ENCODE data around the gene CDCA7L.

The CDCA7L gene

DNA sequence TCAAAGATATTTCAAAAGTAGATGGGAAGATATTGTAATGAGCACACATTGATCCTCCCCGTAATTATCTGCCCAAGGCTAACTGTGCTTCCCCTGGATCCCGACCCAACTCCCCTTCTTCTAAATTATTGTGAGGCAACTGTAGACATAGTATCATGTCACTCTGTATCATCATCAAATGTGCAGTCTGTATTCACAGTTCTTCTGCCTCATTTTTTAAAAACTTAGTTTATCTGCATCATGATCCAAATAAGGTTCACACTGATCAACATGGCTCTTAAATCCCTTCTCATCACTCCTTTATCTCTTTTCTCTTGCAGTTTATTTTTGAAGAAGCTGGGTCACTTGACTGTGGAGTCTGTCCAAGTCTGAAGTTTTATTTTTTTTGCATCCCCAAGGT lies 27.5 kb downstream of the CDCA7L start:
- H3K4me1 ChIP-seq (ENCODE audit: insufficient read depth, low read length) = peaks cover 23% of the 10 kb centered on the region
- no peaks in the 10 kb centered on the region for H3K27me3 ChIP-seq (ENCODE audit: insufficient read depth, low read length)
- H3K9ac ChIP-seq (ENCODE audit: low read depth, low read length) = no peak overlapping the region
- no peaks in the 10 kb centered on the region for H3K9me3 ChIP-seq (ENCODE audit: insufficient read depth, low read depth, low read length)
- H3K27ac ChIP-seq (ENCODE audit: low read length) = no peak overlapping the region
- peaks cover 31% of the 10 kb centered on the region for H3K36me3 ChIP-seq (ENCODE audit: insufficient read depth, low read depth, low read length)
- no peak overlapping the region for H3K4me3 ChIP-seq (ENCODE audit: low read length)

DNA sequence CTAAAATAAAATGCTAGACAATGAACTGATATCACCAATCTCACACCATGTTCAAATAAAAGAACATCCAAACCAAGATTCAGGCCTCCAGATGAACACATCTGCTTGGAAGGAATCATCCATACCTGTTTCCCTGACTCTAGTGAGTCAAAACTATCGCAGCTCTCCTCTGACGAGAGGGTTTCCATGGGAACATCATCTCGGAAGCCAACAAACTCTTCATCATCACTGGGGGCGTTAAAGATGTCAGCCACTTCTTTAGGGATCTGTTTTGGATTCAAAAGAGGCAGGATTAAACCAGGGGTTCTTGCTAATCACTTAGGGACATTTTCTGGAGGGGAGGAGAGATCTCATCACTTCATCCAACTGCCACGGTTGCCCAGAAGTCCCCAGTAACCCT lies 29.1 kb downstream of the CDCA7L start:
- H3K4me1 ChIP-seq (ENCODE audit: insufficient read depth, low read length) = peaks cover 12% of the 10 kb centered on the region; the same call in 1 of the 2 replicates
- H3K27me3 ChIP-seq (ENCODE audit: insufficient read depth, low read length) = no peaks in the 10 kb centered on the region
- H3K36me3 ChIP-seq (ENCODE audit: insufficient read depth, low read depth, low read length) = peaks cover 41% of the 10 kb centered on the region
- H3K9ac ChIP-seq (ENCODE audit: low read depth, low read length) = no peak overlapping the region
- H3K27ac ChIP-seq (ENCODE audit: low read length) = no peak overlapping the region
- no peaks in the 10 kb centered on the region for H3K9me3 ChIP-seq (ENCODE audit: insufficient read depth, low read depth, low read length)
- no peak overlapping the region for H3K4me3 ChIP-seq (ENCODE audit: low read length)

- Histone ChIP-seq H3K4me3 (ENCODE audit: low read length) (no peak overlapping the region), H3K36me3 (ENCODE audit: insufficient read depth, low read depth, low read length) (peaks cover 45% of the 10 kb centered on the region), H3K9me3 (ENCODE audit: insufficient read depth, low read depth, low read length) (no peaks in the 10 kb centered on the region), H3K4me1 (ENCODE audit: insufficient read depth, low read length) (peaks cover 8% of the 10 kb centered on the region; the same call in 1 of the 2 replicates), H3K27me3 (ENCODE audit: insufficient read depth, low read length) (no peaks in the 10 kb centered on the region), H3K9ac (ENCODE audit: low read depth, low read length) (no peak overlapping the region), H3K27ac (ENCODE audit: low read length) (no peak overlapping the region)
These were observed 29.5 kb downstream of the CDCA7L start for GRCh38 chr7:21916176-21916575.

DNA sequence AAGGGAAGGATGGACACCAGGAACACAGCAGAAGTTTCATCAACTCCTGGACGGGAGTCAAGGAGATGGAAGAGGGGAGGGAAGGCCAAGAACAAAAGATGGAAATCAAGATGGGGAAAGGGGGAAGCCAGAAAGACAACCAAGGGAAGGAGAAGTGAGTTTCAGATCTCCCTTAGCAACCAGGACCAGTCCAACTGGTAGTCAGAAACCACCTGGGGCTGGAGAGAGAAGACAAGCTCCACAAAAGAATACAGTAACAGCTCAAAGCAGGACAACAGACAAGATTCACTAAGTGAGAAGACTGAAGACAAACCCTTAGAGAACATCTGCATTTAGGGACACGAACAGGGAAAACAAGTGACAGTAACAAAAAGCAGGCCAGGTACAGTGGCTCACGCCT lies 30.6 kb downstream of the CDCA7L start:
- H3K27ac ChIP-seq (ENCODE audit: low read length) = no peak overlapping the region
- no peak overlapping the region for H3K4me3 ChIP-seq (ENCODE audit: low read length)
- H3K27me3 ChIP-seq (ENCODE audit: insufficient read depth, low read length) = no peaks in the 10 kb centered on the region
- H3K4me1 ChIP-seq (ENCODE audit: insufficient read depth, low read length) = peaks cover 3% of the 10 kb centered on the region; the same call in 1 of the 2 replicates
- peaks cover 51% of the 10 kb centered on the region for H3K36me3 ChIP-seq (ENCODE audit: insufficient read depth, low read depth, low read length)
- H3K9me3 ChIP-seq (ENCODE audit: insufficient read depth, low read depth, low read length) = no peaks in the 10 kb centered on the region
- no peak overlapping the region for H3K9ac ChIP-seq (ENCODE audit: low read depth, low read length)

DNA sequence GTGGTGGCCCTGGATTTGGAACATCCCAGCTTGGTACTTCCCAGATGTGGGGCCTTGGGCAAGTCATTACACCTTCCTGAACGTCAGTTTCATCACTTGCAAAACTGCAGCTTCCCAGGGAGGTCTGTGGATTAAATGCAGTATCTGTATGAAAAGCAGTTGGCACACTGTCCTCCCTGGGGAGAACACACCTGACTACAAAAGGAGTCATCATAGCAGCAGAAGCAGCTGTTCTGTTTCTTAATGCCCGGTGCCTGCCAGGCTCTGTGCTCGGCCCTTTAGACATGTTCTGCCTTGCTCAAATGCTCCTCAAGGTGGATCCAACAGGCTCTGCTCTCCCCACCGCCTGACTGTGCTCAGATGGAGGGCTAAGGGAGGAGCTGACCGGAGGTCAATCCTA lies 31.0 kb downstream of the CDCA7L start:
- Histone ChIP-seq H3K36me3 (ENCODE audit: insufficient read depth, low read depth, low read length) (peaks cover 56% of the 10 kb centered on the region), H3K4me3 (ENCODE audit: low read length) (no peak overlapping the region), H3K9me3 (ENCODE audit: insufficient read depth, low read depth, low read length) (no peaks in the 10 kb centered on the region), H3K9ac (ENCODE audit: low read depth, low read length) (no peak overlapping the region), H3K27me3 (ENCODE audit: insufficient read depth, low read length) (no peaks in the 10 kb centered on the region), H3K27ac (ENCODE audit: low read length) (no peak overlapping the region), H3K4me1 (ENCODE audit: insufficient read depth, low read length) (peaks cover 2% of the 10 kb centered on the region; the same call in 1 of the 2 replicates)

- no peak overlapping the region for H3K4me3 ChIP-seq (ENCODE audit: low read length)
- no peaks in the 10 kb centered on the region for H3K9me3 ChIP-seq (ENCODE audit: insufficient read depth, low read depth, low read length)
- H3K9ac ChIP-seq (ENCODE audit: low read depth, low read length) = no peak overlapping the region
- peaks cover 71% of the 10 kb centered on the region for H3K36me3 ChIP-seq (ENCODE audit: insufficient read depth, low read depth, low read length)
- H3K4me1 ChIP-seq (ENCODE audit: insufficient read depth, low read length) = no peaks in the 10 kb centered on the region
- H3K27ac ChIP-seq (ENCODE audit: low read length) = no peak overlapping the region
- H3K27me3 ChIP-seq (ENCODE audit: insufficient read depth, low read length) = no peaks in the 10 kb centered on the region
These were observed 32.5 kb downstream of the CDCA7L start for GRCh38 chr7:21912931-21913780.

DNA sequence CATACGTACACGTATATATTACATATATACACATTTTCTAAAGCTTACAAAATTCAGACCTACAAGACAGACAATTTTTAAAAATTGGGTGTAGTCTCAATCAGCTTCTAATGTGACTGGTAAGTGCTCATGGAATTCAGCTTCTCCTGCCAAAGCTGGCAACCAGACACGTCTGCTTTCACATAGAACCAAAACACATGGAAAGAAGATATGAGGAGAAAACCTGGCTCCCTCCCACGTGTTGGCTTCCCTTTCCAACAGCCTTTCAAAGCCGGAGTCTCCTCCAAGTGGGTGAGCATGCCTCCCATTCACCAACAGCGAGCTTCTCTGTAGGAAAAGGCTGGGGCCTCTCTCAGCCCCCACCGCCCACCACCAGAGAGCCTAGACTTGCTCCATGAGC lies 33.4 kb downstream of the CDCA7L start:
- Histone ChIP-seq H3K27ac (ENCODE audit: low read length) (no peak overlapping the region), H3K4me3 (ENCODE audit: low read length) (no peak overlapping the region), H3K36me3 (ENCODE audit: insufficient read depth, low read depth, low read length) (peaks cover 80% of the 10 kb centered on the region), H3K9ac (ENCODE audit: low read depth, low read length) (no peak overlapping the region), H3K27me3 (ENCODE audit: insufficient read depth, low read length) (no peaks in the 10 kb centered on the region), H3K4me1 (ENCODE audit: insufficient read depth, low read length) (no peaks in the 10 kb centered on the region), H3K9me3 (ENCODE audit: insufficient read depth, low read depth, low read length) (no peaks in the 10 kb centered on the region)

DNA sequence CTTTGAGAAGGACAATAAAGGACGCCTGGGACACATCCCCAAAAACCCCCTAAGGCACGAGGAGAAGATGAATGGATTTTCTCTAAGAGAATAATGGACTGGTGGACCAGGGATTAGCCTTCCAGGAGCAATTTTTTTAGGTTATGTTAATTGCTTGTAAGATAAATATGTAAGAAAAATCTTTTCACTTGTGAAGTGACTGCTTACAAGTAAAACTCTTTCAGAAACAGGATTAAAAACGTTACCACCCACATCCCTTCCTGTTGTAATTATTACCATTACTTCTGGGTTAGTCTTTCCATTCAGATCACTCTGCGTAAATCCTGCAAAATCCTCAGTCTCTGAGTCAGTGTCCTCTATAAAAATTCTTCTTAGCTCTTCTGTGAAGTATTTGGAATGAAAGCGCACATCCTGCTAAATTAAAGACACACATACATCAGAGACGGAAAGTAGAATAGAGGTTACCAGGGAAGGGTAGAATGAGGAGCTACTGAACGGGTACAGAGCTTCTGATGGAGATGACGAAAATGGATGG lies 34.3 kb downstream of the CDCA7L start:
- H3K4me3 ChIP-seq (ENCODE audit: low read length) = no peak overlapping the region
- no peaks in the 10 kb centered on the region for H3K9me3 ChIP-seq (ENCODE audit: insufficient read depth, low read depth, low read length)
- H3K27ac ChIP-seq (ENCODE audit: low read length) = no peak overlapping the region
- no peaks in the 10 kb centered on the region for H3K27me3 ChIP-seq (ENCODE audit: insufficient read depth, low read length)
- H3K4me1 ChIP-seq (ENCODE audit: insufficient read depth, low read length) = no peaks in the 10 kb centered on the region
- no peak overlapping the region for H3K9ac ChIP-seq (ENCODE audit: low read depth, low read length)
- H3K36me3 ChIP-seq (ENCODE audit: insufficient read depth, low read depth, low read length) = peaks cover 85% of the 10 kb centered on the region

DNA sequence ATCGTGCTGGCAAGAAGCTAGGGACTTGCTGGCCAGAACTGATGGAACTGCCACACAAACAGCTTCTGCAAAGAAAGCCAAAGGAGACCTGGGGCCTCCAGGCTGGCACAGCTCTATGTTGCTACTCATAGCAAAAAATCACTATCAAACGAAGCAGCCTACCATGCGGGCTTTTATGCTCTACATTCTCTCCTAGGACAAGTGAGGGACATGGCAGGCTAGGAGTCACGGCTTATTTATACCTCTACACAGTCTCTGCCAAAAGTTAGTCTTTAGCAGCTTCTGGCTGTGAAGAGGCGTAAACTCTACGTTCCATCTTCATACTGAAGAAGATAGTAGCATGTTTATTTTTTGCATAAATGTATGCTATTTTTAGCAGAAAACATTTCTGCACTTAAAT lies 35.4 kb downstream of the CDCA7L start:
- no peaks in the 10 kb centered on the region for H3K9me3 ChIP-seq (ENCODE audit: insufficient read depth, low read depth, low read length)
- H3K4me1 ChIP-seq (ENCODE audit: insufficient read depth, low read length) = no peaks in the 10 kb centered on the region
- no peaks in the 10 kb centered on the region for H3K27me3 ChIP-seq (ENCODE audit: insufficient read depth, low read length)
- H3K36me3 ChIP-seq (ENCODE audit: insufficient read depth, low read depth, low read length) = peaks cover 89% of the 10 kb centered on the region
- H3K4me3 ChIP-seq (ENCODE audit: low read length) = no peak overlapping the region
- no peak overlapping the region for H3K9ac ChIP-seq (ENCODE audit: low read depth, low read length)
- no peak overlapping the region for H3K27ac ChIP-seq (ENCODE audit: low read length)

DNA sequence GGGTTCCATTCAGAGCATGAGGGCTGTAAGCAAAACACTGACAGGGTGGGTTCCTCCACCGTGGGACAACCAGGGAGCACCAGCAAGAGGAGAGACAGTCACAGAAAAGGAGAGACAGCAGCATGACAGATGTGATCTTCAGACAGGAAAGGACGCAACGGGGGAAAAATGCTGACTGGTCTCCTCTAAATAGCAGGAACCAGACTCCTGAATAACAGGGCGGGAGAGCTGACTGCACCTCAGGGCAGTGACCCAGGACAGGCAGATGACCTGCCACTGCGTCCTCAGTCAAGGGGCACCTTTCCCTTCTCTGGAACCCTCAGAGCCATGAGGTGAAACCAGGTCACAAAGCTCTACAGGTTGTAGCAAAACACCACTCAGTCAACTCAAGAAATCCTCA lies 37.0 kb downstream of the CDCA7L start:
- Histone ChIP-seq H3K36me3 (ENCODE audit: insufficient read depth, low read depth, low read length) (peaks cover 89% of the 10 kb centered on the region), H3K27ac (ENCODE audit: low read length) (no peak overlapping the region), H3K9ac (ENCODE audit: low read depth, low read length) (no peak overlapping the region), H3K27me3 (ENCODE audit: insufficient read depth, low read length) (no peaks in the 10 kb centered on the region), H3K4me3 (ENCODE audit: low read length) (no peak overlapping the region), H3K9me3 (ENCODE audit: insufficient read depth, low read depth, low read length) (no peaks in the 10 kb centered on the region), H3K4me1 (ENCODE audit: insufficient read depth, low read length) (no peaks in the 10 kb centered on the region)

- no peak overlapping the region for H3K27ac ChIP-seq (ENCODE audit: low read length)
- H3K9ac ChIP-seq (ENCODE audit: low read depth, low read length) = no peak overlapping the region
- no peak overlapping the region for H3K4me3 ChIP-seq (ENCODE audit: low read length)
- no peaks in the 10 kb centered on the region for H3K27me3 ChIP-seq (ENCODE audit: insufficient read depth, low read length)
- H3K4me1 ChIP-seq (ENCODE audit: insufficient read depth, low read length) = no peaks in the 10 kb centered on the region
- peaks cover 100% of the 10 kb centered on the region for H3K36me3 ChIP-seq (ENCODE audit: insufficient read depth, low read depth, low read length)
- no peaks in the 10 kb centered on the region for H3K9me3 ChIP-seq (ENCODE audit: insufficient read depth, low read depth, low read length)
These were observed 42.5 kb downstream of the CDCA7L start for GRCh38 chr7:21903020-21903786.

GRCh38 chr7:21902240-21902639 lies 43.5 kb downstream of the CDCA7L start:
- Histone ChIP-seq H3K4me1 (ENCODE audit: insufficient read depth, low read length) (no peaks in the 10 kb centered on the region), H3K27ac (ENCODE audit: low read length) (no peak overlapping the region)

More at GRCh38 chr7:21902240-21902639, 43.5 kb downstream of the CDCA7L start:
- no peaks in the 10 kb centered on the region for H3K9me3 ChIP-seq (ENCODE audit: insufficient read depth, low read depth, low read length)
- H3K36me3 ChIP-seq (ENCODE audit: insufficient read depth, low read depth, low read length) = peaks cover 100% of the 10 kb centered on the region
- no peak overlapping the region for H3K9ac ChIP-seq (ENCODE audit: low read depth, low read length)
- H3K27me3 ChIP-seq (ENCODE audit: insufficient read depth, low read length) = no peaks in the 10 kb centered on the region
- H3K4me3 ChIP-seq (ENCODE audit: low read length) = no peak overlapping the region
